GM21381 (cell line): ENCODE measurements around the gene IPO7.
"Not testable (repeated sequence)": the region's sequence is repeated elsewhere in the genome, so short reads cannot be mapped to it uniquely, and the experiment has no call there.

Source experiments
- ATAC-seq: cut with Tn5 transposase; IDR thresholded peaks from one replicate; pipeline ENCODE4 v1.9.1; 2021; ENCODE audit warnings: mild to moderate bottlenecking, moderate library complexity; ENCODE audit not compliant: unreplicated experiment

The IPO7 gene

DNA sequence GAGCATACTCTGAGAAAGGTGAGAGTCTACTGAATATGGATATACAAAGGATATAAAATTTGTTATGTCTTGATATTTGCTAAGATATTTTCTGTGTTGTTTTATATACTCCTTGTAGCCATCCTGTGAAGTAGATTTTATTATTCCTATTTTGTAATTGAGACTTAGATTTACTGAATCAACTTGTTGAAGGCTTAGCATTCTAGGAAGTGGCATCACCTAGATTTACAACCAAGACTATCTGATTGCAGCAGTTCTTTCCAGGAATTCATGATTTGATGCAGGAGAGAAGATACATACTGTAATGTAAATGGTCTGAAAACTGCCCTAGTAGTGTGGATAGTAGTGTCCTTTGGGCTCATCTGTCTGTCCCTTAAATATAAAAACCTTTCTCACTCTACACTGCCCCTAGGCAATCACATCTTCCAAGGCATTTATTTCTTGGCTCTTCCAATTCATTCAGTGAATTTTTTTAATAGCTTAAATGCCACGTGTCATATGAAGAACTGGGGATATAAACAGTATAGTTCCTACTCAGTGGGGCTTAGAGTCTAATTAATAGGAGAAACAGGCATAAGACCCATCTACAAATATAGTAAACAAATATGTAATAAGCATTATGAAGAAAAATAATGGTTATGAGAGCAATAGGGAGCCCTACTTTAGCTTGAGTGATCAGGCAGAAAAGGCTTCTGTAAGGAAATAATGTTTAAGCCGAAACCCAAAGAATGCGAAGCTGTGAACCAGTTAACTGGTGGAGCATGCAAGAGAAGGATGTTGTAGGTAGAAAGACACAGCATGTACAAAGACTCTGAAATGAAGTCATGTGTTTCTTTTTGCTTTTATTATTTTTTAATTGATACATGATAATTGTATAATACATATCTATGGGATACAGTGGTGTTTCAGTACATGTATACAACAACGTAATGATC lies 13.6 kb downstream of the IPO7 start:
- ATAC-seq: no peak

GRCh38 chr11:9399466-9399865 lies 15.0 kb downstream of the IPO7 start:
- no peak for ATAC-seq

- not testable (repeated sequence) for ATAC-seq
Observed at GRCh38 chr11:9401884-9402283, 17.4 kb downstream of the IPO7 start.

DNA sequence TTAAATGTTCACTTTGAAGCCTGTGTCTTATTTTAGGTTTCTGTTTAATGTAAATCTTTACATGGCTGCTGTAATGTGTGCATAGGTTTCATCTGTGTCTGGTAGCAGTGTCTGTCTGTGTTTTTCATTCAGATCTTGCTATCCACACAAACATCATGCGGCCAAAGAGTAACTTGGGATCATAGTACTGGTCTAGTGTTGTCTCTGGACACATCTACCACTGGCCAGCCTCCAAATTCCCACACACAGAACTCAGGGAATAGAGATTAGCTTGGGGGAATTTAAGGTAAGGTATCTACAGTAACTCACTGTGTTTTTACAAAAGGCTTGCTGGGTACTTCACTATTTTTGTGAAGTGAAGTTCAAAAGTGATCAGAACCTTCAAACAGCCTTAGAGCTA lies 44.3 kb downstream of the IPO7 start:
- ATAC-seq: no peak

DNA sequence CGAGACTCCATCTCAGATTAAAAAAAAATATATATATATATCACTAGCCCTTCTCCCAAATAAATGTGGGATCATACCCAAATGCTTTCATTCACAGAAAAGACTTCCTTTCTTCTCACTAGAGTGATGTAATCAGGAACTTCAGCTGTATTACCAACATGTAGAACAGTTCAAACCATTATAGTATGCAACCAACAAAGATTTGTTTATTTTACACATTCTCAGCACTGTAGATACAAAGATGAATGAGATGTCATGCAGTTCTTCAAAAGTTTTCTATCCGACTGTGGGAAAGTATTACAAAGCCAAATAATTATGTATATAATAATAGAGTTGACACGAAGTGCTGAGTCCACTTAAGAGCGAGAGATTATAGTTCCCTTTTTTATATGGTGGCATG lies 54.2 kb downstream of the IPO7 start:
- ATAC-seq: no peak

GRCh38 chr11:9446230-9446629 lies 61.8 kb downstream of the IPO7 start:
- ATAC-seq: no peak

GRCh38 chr11:9448576-9449352 lies 64.3 kb downstream of the IPO7 start:
- no peak for ATAC-seq

DNA sequence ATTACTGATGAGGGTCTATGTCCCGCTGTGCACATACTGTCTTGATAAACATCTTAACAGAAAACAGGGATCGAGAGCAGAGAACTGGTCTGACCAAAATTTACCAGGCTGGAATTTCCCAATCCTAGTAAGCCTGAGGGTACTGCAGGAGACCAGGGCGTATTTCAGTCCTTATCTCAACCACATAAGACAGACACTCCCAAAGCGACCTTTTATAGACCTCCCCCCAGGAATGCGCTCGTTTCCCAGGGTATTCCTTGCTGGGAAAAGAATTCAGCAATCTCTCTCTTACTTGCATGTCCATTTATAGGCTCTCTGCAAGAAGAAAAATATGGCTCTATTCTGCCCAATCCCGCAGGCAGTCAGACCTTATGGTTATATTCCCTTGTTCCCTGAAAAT lies 67.6 kb downstream of the IPO7 start:
- not testable (repeated sequence) for ATAC-seq

DNA sequence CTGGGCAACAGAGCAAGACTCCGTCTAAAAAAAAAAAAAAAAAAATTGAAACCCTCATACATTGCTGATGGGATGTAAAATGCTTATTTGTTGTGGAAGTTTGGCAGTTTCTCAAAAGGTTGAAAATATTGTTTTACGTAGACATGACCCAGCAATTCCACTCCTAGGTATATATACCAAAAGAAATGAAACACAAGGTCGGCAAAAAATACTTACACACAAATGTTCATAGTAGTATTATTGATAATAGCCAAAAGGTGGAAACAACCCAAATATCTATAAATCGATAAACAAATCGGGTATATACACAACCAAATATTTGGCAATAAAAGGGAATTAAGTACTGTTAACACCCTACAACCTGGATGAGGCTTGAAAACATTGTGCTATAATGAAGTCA lies 71.3 kb downstream of the IPO7 start:
- ATAC-seq: no peak

- no peak for ATAC-seq
Observed at GRCh38 chr11:9459667-9460321, 75.3 kb downstream of the IPO7 start.

GRCh38 chr11:9460322-9461062 lies 76.0 kb downstream of the IPO7 start, which contains the start of gene ZNF143:
Gene ZNF143 (plus strand): TSS chr11:9461012. CDS start chr11:9471309, 10,297 bp downstream.
- peak; percentile 82 for ATAC-seq

- ATAC-seq: peak; percentile 49
Observed at GRCh38 chr11:9461063-9461759, 76.8 kb downstream of the IPO7 start.

GRCh38 chr11:9461760-9462134 lies 77.3 kb downstream of the IPO7 start:
- no peak for ATAC-seq

DNA sequence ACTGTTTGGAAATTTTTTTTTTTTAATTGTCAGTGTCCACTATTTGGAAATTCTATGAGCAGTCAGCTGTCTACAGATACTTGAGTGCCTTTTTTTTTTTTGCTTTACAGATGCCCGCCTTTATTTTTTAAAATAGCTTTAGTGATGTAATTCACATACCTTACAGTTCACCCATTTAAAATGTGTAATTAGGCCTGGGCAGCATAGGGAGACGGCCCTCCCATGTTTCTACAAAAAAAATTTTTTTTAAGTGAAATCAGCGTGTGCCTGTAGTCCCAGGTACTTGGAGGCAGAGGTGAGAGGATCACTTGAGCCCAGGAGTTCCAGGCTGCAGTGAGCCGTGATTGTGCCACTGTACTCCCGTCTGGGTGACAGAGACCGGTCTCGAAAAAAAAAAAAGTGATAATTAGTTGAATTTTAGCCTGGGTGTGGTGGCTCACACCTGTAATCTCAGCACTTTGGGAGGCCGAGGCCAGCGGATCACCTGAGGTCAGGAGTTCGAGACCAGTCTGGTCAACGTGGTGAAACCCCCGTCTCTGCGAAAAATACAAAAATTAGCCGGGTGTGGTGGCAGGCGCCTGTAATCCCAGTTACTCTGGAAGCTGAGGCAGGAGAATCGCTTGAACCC lies 77.8 kb downstream of the IPO7 start:
- no peak for ATAC-seq

- ATAC-seq: no peak
Observed at GRCh38 chr11:9462806-9463537, 78.5 kb downstream of the IPO7 start.

DNA sequence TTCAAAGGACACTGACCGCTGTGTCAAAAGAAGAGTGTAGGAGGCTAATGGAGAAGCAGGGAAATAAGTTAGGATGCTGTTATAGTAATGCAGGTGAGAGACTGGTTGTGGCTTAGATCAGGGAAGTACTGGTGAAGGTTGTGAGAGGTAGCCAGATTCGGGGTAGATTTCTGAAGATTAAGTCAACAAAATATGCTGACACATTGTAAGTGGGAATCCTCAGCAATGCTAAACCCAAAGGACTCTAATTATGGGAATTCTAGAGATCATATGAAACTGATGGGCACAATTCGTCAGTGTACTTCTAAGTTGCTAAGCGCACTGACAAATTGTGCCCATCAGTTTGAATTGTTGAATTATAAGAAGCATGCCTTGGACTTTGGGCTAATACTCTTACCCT lies 86.3 kb downstream of the IPO7 start:
- ATAC-seq: no peak

- ATAC-seq: no peak
Observed at GRCh38 chr11:9473408-9473807, 89.0 kb downstream of the IPO7 start.

DNA sequence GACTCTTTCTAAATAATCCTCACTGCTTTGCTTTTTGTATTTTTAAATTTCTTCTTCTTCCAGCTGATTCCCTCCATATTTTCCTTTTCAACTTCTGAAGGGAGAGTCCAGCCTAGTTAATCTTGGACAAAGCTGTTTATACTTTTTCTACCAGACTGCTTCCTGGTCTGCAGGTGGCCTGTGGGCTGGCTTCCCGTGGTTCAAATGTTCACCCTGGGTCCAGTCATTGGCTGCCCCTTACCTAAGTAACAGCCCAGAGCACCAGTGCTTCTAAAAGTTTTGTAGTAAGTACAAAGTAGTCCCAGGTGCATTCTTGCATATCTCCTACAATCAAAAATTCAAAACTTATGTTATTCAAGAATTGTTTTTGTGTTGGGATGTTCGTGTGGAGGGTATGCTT lies 95.4 kb downstream of the IPO7 start:
- no peak for ATAC-seq
